ENCODE data around the gene CLCN7.

CLCN7 gene

GRCh38 chr16:1495889-1496262 is 21.0 kb upstream of the CLCN7 start:
- Mint-ChIP-seq H3K4me1 (ENCODE audit: low read depth) (peaks cover 25% of the 10 kb centered on the region), H3K27me3 (no peaks in the 10 kb centered on the region), H3K36me3 (ENCODE audit: low read depth) (peaks cover 13% of the 10 kb centered on the region), H3K9me3 (no peaks in the 10 kb centered on the region), H3K4me3 (no peak overlapping the region), H3K27ac (no peak overlapping the region)

GRCh38 chr16:1495211-1495888 is 20.5 kb upstream of the CLCN7 start:
- H3K27ac Mint-ChIP-seq, result no peak overlapping the region
- peaks cover 13% of the 10 kb centered on the region for H3K36me3 Mint-ChIP-seq (ENCODE audit: low read depth)
- H3K9me3 Mint-ChIP-seq, result no peaks in the 10 kb centered on the region
- peaks cover 25% of the 10 kb centered on the region for H3K4me1 Mint-ChIP-seq (ENCODE audit: low read depth)
- H3K27me3 Mint-ChIP-seq, result no peaks in the 10 kb centered on the region
- H3K4me3 Mint-ChIP-seq, result no peak overlapping the region

- H3K27ac Mint-ChIP-seq, result peak overlapping the region; percentile 78
- H3K4me3 Mint-ChIP-seq, result peak overlapping the region; percentile 88
- H3K4me1 Mint-ChIP-seq (ENCODE audit: low read depth), result peaks cover 25% of the 10 kb centered on the region
- peaks cover 13% of the 10 kb centered on the region for H3K36me3 Mint-ChIP-seq (ENCODE audit: low read depth)
- no peaks in the 10 kb centered on the region for H3K27me3 Mint-ChIP-seq
- H3K9me3 Mint-ChIP-seq, result no peaks in the 10 kb centered on the region
These were observed 19.9 kb upstream of the CLCN7 start for GRCh38 chr16:1494711-1495110.

GRCh38 chr16:1494129-1494640 is 19.4 kb upstream of the CLCN7 start:
- H3K4me3 Mint-ChIP-seq, result peak overlapping the region; percentile 88
- H3K36me3 Mint-ChIP-seq (ENCODE audit: low read depth), result peaks cover 13% of the 10 kb centered on the region
- H3K4me1 Mint-ChIP-seq (ENCODE audit: low read depth), result peaks cover 25% of the 10 kb centered on the region
- H3K27ac Mint-ChIP-seq, result peak overlapping the region; percentile 78
- H3K9me3 Mint-ChIP-seq, result no peaks in the 10 kb centered on the region
- no peaks in the 10 kb centered on the region for H3K27me3 Mint-ChIP-seq

- Mint-ChIP-seq H3K27ac (peak overlapping the region; percentile 78), H3K36me3 (ENCODE audit: low read depth) (peaks cover 12% of the 10 kb centered on the region), H3K4me3 (peak overlapping the region; percentile 88), H3K9me3 (no peaks in the 10 kb centered on the region), H3K4me1 (ENCODE audit: low read depth) (peaks cover 25% of the 10 kb centered on the region), H3K27me3 (no peaks in the 10 kb centered on the region)
These were observed 18.9 kb upstream of the CLCN7 start for GRCh38 chr16:1493746-1494094.

GRCh38 chr16:1492923-1493745 is 18.3 kb upstream of the CLCN7 start, which contains the start of gene TELO2:
TSS of gene TELO2 (plus strand) at chr16:1493360. CDS start at chr16:1494282, 922 bp downstream.
- peak within 1 kb of the TSS; percentile 88 for H3K4me3 Mint-ChIP-seq
- peaks cover 25% of the 10 kb centered on the region for H3K4me1 Mint-ChIP-seq (ENCODE audit: low read depth)
- H3K9me3 Mint-ChIP-seq, result no peaks in the 10 kb centered on the region
- no peaks in the 10 kb centered on the region for H3K27me3 Mint-ChIP-seq
- peak within 1 kb of the TSS; percentile 97 for H3K27ac Mint-ChIP-seq
- H3K36me3 Mint-ChIP-seq (ENCODE audit: low read depth), result peaks cover 6% of the 10 kb centered on the region

- Mint-ChIP-seq H3K36me3 (ENCODE audit: low read depth) (peaks cover 5% of the 10 kb centered on the region), H3K27ac (peak overlapping the region; percentile 97), H3K4me3 (peak overlapping the region; percentile 88), H3K27me3 (no peaks in the 10 kb centered on the region), H3K9me3 (no peaks in the 10 kb centered on the region), H3K4me1 (ENCODE audit: low read depth) (peaks cover 25% of the 10 kb centered on the region)
These were observed 17.5 kb upstream of the CLCN7 start for GRCh38 chr16:1492082-1492922.

GRCh38 chr16:1491327-1491726 is 16.5 kb upstream of the CLCN7 start:
- H3K27ac Mint-ChIP-seq, result no peak overlapping the region
- no peaks in the 10 kb centered on the region for H3K36me3 Mint-ChIP-seq (ENCODE audit: low read depth)
- no peaks in the 10 kb centered on the region for H3K9me3 Mint-ChIP-seq
- no peaks in the 10 kb centered on the region for H3K27me3 Mint-ChIP-seq
- no peak overlapping the region for H3K4me3 Mint-ChIP-seq
- H3K4me1 Mint-ChIP-seq (ENCODE audit: low read depth), result peaks cover 25% of the 10 kb centered on the region

- Mint-ChIP-seq H3K36me3 (ENCODE audit: low read depth) (no peaks in the 10 kb centered on the region), H3K4me3 (no peak overlapping the region), H3K9me3 (no peaks in the 10 kb centered on the region), H3K4me1 (ENCODE audit: low read depth) (peaks cover 13% of the 10 kb centered on the region), H3K27ac (no peak overlapping the region), H3K27me3 (no peaks in the 10 kb centered on the region)
These were observed 14.2 kb upstream of the CLCN7 start for GRCh38 chr16:1489077-1489476.

GRCh38 chr16:1488619-1489018 is 13.8 kb upstream of the CLCN7 start, which contains the start of gene PTX4:
TSS of gene PTX4 (minus strand) at chr16:1488944. CDS start at chr16:1488909, 35 bp downstream.
- Mint-ChIP-seq H3K4me3 (no peak within 1 kb of the TSS), H3K27me3 (no peaks in the 10 kb centered on the region), H3K27ac (no peak within 1 kb of the TSS), H3K9me3 (no peaks in the 10 kb centered on the region), H3K36me3 (ENCODE audit: low read depth) (no peaks in the 10 kb centered on the region), H3K4me1 (ENCODE audit: low read depth) (peaks cover 9% of the 10 kb centered on the region)

GRCh38 chr16:1488054-1488601 is 13.3 kb upstream of the CLCN7 start:
- Mint-ChIP-seq H3K4me3 (no peak overlapping the region), H3K9me3 (no peaks in the 10 kb centered on the region), H3K27me3 (no peaks in the 10 kb centered on the region), H3K36me3 (ENCODE audit: low read depth) (no peaks in the 10 kb centered on the region), H3K4me1 (ENCODE audit: low read depth) (peaks cover 9% of the 10 kb centered on the region), H3K27ac (no peak overlapping the region)

GRCh38 chr16:1487395-1488053 is 12.7 kb upstream of the CLCN7 start:
- Mint-ChIP-seq H3K4me3 (no peak overlapping the region), H3K27ac (no peak overlapping the region), H3K36me3 (ENCODE audit: low read depth) (no peaks in the 10 kb centered on the region), H3K4me1 (ENCODE audit: low read depth) (peaks cover 4% of the 10 kb centered on the region), H3K27me3 (no peaks in the 10 kb centered on the region), H3K9me3 (no peaks in the 10 kb centered on the region)

GRCh38 chr16:1486551-1487390 is 11.9 kb upstream of the CLCN7 start:
- H3K4me1 Mint-ChIP-seq (ENCODE audit: low read depth), result no peaks in the 10 kb centered on the region
- no peak overlapping the region for H3K27ac Mint-ChIP-seq
- H3K27me3 Mint-ChIP-seq, result no peaks in the 10 kb centered on the region
- H3K9me3 Mint-ChIP-seq, result no peaks in the 10 kb centered on the region
- no peaks in the 10 kb centered on the region for H3K36me3 Mint-ChIP-seq (ENCODE audit: low read depth)
- no peak overlapping the region for H3K4me3 Mint-ChIP-seq
